ENCODE measurements around the gene RBM19.
A peak's percentile ranks its signal among the peaks of the same experiment; 100 is the strongest.

Gene RBM19

DNA sequence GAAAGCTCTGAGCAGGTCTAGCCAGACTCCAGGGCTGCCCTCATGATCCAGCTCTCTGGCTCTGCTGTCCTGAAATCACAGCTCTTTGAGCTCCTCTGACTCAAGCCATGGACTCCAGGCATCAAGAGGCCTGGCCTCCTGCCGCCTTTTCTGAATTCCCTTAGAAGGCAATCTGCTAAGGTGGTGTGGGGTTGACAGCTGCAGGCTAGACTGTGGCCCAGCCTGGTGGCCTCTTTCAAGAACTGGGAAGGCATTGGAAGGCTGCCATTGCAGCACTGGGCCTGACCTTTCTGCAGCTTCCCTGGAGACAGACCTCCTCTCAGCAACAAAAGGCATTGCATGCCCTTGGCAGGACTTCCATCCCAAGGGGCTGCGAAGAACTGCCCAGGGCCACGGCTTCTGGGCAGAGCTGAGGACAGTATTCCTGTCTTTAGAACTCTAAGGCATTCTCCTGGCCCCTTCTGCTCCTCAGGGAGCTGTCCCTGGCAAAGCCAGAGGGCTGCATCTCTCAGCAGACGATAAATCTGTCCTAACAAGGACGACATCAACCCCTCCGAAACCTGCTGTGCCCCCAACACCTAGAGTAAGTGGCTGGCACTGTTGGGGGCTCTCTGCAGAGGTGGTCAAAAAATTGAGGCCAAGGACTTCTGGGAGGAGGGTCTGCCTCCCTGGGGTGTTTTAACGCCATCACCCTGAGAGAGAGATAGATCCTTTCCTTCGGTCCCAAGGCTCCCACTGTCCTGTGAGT lies 115.6 kb downstream of the RBM19 start:
- DNase-seq = no peak

DNA sequence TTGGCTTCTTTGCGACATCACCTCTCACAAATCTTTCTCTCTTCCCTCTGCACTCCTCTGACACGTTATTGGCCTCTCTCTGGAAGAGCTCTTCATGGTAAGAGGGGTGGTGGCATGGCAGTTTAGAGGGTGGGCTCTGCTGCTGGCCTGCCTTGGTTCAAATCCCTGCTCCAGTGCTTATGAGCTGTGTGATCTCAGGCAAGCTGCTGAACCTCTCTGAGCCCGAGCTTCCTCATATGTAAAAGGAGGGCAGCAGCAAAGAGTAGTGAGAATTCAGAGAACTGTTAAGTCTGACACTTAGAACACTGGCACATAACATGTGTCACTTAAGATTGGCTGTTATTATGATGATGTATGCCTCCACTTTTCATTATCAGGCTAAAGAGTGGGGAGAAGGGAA lies 118.3 kb downstream of the RBM19 start:
- no peak for DNase-seq

DNA sequence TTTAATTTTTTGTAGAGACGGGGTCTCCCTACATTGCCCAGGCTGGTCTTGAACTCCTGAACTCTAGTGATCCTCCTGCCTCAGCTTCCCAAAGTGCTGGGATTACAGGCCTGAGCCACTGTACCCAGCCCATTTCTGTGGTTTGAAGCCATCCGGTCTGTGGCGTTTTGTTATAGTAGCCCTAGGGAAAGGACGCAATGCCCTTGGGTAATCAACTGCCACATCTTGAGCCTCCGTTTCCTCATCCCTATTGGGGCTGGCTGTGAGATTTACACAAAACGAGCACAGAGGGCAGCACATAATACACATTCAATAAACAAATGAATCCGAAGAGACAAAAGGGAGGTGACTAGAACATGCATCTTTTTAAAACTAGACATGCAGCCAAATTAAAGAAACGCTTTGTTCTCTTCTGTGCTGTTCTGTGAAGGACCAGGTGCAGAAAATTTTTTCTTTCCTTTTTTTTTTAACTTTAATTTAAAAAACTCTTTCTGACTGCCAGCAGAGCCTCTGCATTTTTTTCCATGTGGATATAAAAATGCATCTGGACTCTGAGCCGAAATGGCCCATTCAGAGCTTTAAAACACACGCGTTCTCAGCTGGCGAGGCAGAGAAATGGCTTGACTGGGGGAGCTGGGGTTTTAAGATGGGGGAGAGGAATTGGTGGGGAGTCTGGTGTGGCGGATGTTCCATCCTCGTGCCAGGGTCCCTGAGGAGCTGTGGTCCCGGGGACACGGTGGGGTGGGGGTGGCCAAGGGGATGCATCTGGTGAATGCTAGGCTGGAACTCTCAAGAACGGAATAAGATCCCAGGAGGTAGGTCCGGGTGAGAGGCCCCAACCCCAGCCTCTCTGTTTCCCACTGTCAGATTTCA lies 119.0 kb downstream of the RBM19 start:
- no peak for DNase-seq

DNA sequence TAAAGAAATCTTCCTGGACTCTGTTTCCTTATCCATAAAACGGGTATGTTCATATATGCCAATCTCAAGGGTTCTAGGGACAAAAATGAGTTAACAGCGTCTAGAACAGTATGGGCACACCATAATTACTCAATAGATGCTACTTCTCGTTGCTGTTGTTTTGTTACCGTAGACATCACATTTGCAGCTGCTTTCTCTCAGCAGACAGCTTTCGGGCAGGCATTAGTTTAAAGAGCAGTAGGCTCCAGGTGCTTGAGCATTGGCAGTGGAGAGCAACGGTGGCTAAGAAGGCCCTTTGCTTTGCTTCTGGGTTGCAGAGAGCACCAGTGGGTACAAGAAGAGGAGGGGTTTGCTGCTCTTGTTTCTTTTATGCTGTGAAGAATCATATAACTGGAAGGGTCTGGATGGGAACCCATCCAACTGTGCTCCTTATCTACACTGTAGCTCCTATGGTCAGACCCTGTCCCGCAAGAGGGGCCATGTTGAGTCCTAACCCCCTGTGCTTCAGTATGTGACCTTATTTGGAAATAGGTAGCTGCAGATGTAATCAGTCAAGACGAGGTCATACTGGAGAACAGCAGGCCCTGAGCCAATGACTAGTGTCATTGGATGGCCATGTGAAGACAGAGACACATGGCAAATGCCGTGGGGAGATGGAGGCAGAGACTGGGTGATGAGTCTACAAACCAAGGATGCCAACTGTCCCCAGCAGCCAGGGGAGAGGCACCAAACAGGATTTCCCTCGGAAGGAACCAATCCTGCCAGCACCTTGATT lies 120.0 kb downstream of the RBM19 start:
- no peak for DNase-seq

DNA sequence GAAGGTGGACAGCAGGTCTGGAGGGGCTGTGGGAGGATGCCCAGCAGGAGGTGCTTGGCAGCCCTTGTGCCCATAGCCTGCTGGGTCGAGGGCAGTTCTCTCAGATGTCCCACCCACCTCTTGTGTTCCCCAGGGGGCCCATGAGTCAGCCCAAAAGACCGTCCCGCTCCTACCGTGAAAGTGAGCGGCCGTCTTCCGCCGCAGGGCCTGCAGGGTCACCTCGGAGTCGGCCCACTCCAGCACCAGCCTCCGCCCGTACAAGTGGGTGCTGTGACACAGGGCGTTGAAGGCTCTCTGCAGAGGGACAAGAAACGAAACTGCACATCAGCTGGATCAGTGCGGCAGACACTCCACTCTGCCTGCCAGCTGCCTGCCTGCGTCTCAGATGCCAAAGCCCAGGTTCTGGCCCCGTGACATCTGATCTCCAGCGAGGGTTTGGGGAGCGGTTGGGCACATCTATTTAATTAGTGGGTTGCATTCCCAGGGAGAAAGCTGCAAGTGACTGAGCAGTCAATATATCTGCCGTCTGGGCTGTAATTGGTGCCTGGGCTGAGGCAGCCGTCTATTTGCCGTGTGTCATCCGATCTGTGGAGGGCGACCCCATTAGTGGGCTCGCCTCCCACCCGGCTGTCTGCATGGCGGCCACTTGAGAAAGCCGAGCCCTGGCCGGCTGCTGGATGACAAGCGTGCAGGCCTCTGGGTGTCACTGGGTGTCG lies 121.5 kb downstream of the RBM19 start:
- peak; percentile 78 for DNase-seq

DNA sequence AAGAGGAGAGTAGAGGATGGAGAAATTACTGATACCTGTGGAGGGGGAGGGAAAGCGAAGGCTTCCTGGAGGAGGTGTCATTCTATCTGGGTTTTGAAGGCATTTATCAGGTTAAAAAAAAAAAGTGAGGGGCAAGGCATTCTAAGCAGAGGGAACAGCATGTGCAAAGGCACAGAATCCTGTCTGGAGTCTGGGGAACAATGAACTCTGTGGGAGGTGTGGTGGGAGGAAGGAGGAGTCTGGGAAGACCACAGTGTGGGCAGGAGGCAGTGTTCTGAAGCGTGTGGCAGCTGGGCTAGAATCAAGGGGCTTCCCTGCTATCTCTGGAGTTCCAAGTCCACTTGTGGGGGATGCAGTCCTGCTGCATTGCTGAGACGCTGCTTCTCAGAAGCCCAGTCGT lies 123.4 kb downstream of the RBM19 start:
- no peak for DNase-seq

DNA sequence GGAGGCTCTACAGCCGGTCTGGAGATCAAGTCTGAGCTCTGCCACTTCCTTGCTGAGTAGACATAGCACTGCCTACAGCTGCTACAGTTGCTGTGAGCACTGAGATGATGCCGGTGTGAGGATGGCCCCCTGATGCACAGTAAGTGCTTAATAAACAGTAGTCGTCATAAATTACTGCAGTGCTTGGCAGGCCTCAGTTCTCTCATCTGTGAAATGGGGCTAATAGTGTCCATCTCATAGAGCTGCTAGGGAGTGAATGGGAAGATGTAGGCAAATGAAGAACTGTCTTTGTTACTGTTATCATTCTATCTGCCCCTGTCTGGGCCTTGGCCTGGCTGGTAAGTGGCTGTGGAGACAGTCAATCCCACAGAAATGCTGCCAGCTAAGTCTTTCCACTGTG lies 124.3 kb downstream of the RBM19 start:
- DNase-seq = no peak

DNA sequence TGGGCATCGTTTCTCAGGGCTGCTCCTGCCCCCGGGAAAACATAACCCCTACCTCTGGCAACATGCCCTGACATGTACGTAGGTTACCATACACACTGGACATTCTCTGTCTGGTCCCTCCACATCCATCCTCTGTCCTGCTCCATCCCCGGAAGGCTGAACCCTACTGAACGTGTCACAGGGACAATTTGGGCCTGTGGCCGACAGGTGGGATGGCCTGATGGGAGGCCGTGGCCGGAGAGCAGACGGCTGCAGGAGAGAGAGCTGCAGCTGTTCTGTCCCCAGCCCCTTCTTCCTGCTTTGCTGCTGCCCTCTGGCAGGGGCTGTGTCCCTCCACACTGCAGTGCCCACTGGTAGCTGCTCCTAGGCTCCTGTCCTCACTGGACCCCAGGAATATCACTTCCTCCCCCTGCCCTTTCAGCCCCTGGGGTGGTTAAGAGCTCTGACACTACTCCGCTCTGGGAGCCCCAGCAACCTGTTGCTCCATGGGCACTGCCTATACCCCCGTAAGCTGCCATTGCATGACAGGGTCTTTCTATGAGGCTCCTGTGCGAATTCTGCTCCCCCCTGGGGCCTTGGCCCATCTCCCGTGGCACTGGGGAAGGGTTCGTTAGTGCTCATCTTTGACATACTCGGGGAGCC lies 125.6 kb downstream of the RBM19 start:
- no peak for DNase-seq

DNA sequence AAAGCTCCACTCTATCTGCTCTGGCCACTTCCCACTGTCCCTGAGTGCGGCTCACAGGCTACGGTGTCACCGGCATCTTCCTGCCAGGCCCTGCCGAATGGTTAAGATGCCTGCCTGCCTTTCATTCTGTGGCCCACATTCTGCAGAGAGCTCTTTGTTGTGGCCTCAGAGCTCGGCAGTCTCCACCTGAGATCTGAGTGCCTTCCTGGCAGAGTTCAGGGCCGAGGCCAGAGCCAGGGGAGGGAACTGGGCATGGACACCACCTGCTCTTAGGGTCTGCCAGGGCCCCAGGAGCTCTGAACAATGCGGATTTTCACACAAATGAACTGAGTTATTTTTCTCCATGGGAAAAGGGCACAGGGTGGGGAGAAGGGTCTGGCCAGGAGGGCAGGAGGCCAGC lies 127.2 kb downstream of the RBM19 start:
- no peak for DNase-seq

DNA sequence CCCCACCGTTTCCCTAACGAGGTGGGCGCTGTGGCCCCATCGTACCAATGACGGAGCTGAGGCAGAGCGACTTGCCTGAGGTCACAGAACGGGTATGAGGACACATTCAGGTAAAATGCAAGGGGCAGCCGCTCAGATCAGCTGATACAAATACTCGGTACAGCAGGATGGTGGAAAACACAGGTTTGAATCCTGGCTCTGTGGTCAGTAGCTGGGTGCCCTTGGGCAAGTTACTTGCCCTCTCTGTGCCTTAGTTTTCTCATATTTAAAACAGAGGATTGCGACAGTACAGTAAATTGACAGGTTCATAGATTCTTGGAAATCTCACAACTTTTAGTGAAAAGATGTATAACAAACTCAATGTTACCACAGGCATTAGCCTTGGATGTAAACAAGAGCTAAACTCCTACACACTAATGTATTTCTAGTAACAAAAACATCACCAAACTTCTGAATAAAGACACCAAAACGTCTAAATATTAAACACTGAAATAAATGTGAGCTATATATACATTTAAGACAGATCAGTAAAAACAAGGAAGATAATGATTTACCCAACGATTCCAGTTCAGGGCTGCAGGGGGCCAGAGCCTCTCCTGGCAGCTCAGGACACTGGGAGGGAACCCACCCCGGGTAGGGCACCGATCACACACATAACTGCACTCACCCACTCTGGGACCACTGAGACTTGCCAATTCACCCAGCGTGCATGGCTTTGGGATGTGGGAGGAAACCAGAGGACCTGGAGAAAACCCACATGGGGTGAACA lies 128.4 kb downstream of the RBM19 start:
- no peak for DNase-seq

DNA sequence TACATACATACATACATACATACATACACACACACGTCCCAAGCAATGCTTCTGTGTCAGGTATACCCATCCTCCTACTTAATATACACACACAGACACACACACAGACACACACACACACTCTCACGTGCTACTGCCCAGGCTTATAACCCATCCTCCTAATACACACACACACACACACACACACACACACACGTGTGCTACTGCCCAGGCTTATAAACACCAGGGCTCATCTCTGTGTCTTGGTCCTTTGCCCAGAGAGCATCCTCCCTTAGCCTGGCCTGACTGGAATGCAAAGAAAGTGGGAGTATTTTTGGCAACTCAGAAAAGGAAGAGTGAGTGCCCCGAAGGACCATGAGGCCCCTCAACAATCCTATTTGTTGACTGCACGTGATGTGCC lies 129.0 kb downstream of the RBM19 start:
- no peak for DNase-seq

DNA sequence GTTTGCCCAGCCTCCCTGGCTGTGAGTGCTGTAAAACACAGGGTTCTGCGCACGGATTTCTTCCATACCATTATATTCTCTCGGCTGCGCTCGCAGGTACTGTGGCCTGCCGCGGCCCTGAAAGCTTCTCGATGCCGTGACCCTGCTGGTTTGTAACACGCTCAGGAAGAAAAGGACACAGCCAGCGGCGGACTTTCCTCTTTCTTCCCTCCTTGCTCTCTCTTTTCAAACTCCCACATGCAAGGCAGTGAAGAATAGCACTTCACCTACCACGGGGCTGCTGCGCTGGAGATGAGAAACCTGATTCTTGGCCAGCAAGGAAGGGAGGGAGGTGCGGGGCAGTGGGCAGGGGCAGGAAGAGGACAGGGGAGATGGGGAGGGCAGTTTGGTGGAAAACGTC lies 130.2 kb downstream of the RBM19 start:
- peak; percentile 77 for DNase-seq

DNA sequence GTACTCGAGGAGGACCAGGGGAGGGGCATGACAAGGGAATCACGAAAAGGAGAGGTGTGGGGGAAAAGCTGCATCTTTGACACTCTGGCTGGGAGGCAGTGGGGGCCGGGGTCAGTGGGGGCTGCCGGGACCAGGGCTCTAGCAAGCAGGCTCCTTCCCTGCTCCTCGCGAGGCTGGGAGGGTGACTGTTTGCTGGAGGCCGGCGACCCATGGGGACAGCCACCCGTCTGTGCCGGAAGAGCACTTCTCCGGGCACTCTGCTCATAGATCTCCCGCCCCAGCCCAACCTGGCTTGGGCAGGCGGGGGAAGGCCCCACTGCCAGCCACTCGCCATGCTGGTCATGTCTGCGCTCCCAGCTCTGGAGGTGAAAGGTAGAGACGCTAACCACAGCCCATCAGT lies 130.7 kb downstream of the RBM19 start:
- DNase-seq = no peak

DNA sequence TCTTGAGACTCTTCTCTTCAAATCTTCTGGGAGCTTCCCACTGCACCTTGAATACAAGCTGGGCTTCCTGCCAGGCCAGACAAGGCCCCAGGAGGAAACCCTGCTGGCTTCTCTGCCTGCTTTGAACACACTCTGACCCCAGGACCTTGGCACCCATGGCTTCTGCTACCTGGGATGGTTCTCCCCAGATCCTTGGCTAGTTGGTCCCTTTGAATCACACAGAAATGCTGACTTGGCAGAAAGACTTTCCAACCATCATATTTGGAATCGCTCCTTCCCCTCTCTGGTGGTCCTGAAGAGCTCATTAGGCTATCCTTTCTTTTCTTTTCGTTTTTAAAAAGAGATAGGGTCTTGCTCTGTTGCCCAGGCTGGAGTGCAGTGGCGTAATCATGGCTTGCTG lies 132.7 kb downstream of the RBM19 start:
- DNase-seq = no peak

DNA sequence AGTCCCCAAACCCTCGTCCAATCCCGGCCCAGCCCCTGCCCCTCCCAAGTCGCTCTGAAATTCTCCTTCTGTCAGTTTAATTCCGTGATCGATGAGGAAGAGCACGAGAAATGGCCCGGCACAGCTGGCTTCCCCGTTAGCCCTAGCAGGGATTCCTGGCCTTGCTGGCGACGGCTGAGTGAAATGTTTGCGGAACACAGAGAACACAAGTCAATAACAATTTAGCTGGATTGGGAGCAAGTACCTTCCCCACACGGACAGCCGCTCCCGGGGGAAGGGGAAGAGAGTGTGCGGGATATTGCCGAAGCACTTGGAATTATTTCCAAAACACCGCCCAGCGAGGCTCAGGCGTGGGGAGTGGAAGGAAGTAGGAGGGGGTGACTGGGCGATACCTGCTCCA lies 134.6 kb downstream of the RBM19 start:
- no peak for DNase-seq

DNA sequence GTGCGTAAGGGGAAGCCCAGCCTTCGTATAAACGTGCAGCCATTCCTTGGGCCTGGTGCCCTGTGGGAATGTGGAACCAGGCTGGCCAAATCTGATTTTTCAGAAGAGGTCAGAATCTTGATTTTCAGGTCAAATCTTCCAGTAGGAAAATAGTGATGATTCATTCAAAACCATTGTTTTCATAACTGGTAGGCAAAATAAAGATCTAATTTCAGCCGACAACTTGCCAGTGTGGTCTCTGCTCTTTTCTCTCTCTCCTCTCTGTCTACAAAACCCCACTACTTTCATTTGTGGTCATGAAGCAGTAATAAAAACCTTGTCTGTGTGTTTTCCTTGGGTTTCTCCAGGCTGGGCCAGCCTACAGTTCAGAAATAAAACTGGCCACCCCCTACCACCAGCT lies 135.1 kb downstream of the RBM19 start:
- DNase-seq = no peak

DNA sequence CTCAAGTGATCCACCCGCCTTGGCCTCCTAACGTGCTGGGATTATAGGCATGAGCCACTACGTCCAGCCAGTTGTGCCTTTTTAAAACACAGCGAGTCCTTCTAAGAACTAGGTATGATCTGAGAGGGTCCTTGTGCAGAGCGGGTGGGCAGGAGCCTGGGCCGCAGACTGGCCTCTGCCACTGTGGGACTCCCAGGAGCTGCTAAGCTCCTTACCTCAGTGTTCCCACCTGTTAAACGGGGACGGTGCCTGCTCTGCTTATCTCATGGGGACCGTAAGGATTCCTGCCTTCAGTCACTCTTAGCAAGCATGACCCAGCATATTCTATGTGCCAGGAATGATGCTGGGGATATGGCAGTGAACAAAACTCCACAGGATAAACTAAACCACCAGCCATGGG lies 136.9 kb downstream of the RBM19 start:
- DNase-seq = no peak

DNA sequence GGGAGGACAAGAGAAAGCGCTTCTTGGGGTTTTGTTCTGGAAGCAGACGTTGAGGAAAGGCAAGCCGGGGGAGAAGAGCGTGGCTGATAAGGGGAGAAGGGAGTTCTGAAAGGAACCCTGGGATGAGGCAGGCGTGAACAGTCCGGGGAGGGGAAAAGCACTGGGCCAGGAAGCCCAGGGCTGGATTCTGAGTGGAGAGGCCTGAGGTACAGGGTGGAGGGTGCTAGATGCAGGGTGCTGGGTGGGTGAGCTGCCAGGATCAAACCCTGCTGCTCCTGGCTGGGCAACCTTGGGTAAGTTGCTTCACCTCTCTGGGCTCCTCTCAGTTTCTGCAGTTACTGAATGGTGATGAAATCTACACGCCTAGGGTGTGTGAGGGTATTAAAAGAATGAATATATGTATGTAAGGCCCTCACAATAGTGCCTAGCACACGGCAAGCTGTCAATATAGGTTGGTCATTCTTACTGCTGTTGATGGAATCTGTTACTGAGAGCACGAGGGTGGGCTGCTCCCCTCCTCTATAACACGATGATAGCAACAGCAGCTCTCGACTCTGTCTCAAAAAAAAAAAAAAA lies 138.5 kb downstream of the RBM19 start:
- DNase-seq = no peak

DNA sequence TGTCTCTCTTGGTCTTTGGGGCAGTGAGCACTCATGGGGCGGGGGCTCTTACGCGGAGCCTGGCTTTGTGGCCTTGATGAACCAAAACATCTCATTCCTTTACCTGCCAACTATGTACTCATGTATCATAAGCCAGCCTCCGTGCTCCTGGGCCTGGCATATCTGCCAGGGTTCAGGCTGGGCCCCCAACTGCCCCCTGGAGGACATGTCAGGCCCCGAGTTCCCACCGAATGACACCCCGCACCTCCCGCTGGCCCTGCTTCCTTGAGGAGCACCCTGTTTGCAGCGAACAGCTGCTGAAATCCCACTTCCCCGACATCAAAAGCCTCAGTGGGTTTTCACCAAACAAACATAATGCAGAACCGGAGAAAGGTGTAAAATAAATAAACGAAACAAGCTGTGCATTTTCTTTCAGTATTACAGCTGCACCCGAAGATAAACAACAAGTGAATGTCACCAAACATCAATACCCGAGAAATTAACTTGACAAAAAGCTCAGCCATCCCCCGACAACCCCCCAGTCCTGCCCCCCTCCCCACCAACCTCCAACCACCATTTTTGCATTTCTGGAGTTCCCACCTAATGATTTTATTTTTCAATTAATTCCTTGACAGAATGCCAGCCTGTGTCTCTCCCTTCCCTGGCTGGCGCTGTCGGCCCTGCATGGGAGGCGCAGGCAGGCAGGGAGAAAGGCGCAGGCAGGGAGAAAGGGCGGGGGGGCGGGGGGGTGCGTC lies 139.2 kb downstream of the RBM19 start:
- DNase-seq = no peak

DNA sequence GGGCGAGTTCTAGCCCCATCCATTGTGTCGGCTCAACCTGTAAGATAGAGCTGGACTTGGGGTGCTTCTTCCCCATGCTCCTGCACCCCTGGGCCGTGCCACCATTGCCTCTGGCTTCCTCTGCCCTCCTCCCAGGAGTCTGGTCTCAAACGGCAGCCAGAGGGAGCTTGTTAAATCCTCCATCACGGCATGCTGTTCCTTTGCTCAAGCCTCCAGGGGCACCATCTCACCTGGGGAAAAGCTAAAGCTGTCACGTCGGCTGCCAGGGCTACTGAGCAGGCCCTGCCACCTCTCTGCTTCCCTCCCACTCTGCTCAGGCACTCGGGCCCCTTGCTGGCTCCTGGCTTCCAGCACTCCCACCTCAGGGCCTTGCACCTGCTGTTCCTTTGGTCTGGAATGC lies 140.4 kb downstream of the RBM19 start:
- no peak for DNase-seq

DNA sequence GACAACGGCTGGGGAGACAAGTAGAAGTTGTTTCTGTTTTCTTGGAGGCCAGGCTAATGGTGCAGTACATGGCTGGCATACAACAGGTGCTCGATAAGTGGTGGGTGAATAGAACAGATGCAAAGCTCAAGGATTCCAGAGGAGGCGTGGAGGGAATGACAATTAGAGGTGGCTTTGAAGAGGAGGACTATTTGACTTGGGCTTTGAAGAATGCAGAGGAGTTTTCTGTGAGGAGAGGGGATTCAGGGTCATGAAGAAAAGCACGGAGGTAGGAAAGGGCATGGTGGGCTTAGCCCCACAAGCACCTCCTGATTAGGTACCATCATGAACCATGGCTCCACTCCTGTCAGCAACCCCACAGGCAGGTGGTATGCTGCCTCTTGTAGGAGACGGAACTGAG lies 142.3 kb downstream of the RBM19 start:
- DNase-seq = no peak
